Measurements from ENCODE around the gene MPZL3.

GRCh38 chr11:118186346-118187107 is 65.6 kb downstream of the MPZL3 start:
- TF ChIP-seq CTCF (conservative IDR thresholded peaks at IDR 0.05) (no peak), EZH2 (IDR thresholded peaks at IDR 0.05; ENCODE audit: low read depth) (no peak)

Measured in PC-9 (cell line).